ENCODE data around the gene SP2. TPM values are rescaled to one million over a fixed set of nuclear protein-coding genes. Genes with fewer than 3 reads are reported as not detected.

Gene SP2
- total RNA-seq, 1 experiment from 2014 or later = 3.9 TPM

DNA sequence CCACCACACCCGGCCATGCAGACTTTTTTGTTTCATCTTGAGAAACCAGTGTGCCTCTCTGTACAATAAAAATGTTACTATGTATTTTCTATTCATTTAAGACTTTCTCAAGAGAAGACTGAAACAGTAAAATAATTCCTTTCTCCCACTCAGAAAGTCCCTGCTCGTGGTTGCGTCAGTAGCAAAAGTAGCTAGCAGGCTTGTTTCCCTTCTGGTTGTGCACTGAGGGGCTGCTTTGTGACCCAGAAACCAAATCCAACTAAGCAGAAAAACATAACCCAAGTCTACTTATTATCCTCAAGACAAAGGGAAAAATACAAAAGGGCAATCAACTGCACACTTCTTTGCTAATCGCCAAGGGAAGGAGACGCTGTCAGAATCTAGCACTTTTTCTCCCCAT lies 41.9 kb downstream of the SP2 start:
- H3K36me3 ChIP-seq (ENCODE audit: low read depth, low read length) = no peaks in the 10 kb centered on the region
- no peak overlapping the region for H3K27ac ChIP-seq (ENCODE audit: low read length)
- ChIA-PET POLR2A (ENCODE audit: unreplicated experiment) (no interaction called here), CTCF (no interaction called here)
- BruUV-seq (replicated peaks) = no TSS peak
- no peak for ATAC-seq
- no peak overlapping the region for H3K4me3 ChIP-seq (ENCODE audit: low read length)
- H4K20me1 ChIP-seq (ENCODE audit: low read length) = no peaks in the 10 kb centered on the region
- H3K9me3 ChIP-seq (ENCODE audit: low read length) = no peaks in the 10 kb centered on the region
- TF ChIP-seq EZH2phosphoT487 (IDR thresholded peaks at IDR 0.05; ENCODE audit: borderline replicate concordance, low read length) (no peak), EZH2 (IDR thresholded peaks at IDR 0.05; ENCODE audit: low read length, unreplicated experiment) (no peak)
- TF ChIP-seq, protein P1, sequence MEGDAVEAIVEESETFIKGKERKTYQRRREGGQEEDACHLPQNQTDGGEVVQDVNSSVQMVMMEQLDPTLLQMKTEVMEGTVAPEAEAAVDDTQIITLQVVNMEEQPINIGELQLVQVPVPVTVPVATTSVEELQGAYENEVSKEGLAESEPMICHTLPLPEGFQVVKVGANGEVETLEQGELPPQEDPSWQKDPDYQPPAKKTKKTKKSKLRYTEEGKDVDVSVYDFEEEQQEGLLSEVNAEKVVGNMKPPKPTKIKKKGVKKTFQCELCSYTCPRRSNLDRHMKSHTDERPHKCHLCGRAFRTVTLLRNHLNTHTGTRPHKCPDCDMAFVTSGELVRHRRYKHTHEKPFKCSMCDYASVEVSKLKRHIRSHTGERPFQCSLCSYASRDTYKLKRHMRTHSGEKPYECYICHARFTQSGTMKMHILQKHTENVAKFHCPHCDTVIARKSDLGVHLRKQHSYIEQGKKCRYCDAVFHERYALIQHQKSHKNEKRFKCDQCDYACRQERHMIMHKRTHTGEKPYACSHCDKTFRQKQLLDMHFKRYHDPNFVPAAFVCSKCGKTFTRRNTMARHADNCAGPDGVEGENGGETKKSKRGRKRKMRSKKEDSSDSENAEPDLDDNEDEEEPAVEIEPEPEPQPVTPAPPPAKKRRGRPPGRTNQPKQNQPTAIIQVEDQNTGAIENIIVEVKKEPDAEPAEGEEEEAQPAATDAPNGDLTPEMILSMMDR (conservative IDR thresholded peaks at IDR 0.05; ENCODE audit: low read depth, low read length) = no peak
- intact Hi-C loops (cut with micrococcal nuclease) = no loop called here
- H3K79me2 ChIP-seq (ENCODE audit: low read length) = peaks cover 15% of the 10 kb centered on the region
- H3K4me1 ChIP-seq (ENCODE audit: insufficient read depth, low read length) = peaks cover 40% of the 10 kb centered on the region
- H3K9ac ChIP-seq (ENCODE audit: low read length) = no peak overlapping the region
- no peaks in the 10 kb centered on the region for H3F3A ChIP-seq (ENCODE audit: low read length, unreplicated experiment)
- no peaks in the 10 kb centered on the region for H3K27me3 ChIP-seq (ENCODE audit: low read length)
- no peak for DNase-seq
- no peak overlapping the region for H3K4me2 ChIP-seq (ENCODE audit: low read length)
- no peak overlapping the region for H2AFZ ChIP-seq (ENCODE audit: low read length)
- no peaks in the 10 kb centered on the region for H3K9me2 ChIP-seq (replicated peaks; ENCODE audit: low read length)

DNA sequence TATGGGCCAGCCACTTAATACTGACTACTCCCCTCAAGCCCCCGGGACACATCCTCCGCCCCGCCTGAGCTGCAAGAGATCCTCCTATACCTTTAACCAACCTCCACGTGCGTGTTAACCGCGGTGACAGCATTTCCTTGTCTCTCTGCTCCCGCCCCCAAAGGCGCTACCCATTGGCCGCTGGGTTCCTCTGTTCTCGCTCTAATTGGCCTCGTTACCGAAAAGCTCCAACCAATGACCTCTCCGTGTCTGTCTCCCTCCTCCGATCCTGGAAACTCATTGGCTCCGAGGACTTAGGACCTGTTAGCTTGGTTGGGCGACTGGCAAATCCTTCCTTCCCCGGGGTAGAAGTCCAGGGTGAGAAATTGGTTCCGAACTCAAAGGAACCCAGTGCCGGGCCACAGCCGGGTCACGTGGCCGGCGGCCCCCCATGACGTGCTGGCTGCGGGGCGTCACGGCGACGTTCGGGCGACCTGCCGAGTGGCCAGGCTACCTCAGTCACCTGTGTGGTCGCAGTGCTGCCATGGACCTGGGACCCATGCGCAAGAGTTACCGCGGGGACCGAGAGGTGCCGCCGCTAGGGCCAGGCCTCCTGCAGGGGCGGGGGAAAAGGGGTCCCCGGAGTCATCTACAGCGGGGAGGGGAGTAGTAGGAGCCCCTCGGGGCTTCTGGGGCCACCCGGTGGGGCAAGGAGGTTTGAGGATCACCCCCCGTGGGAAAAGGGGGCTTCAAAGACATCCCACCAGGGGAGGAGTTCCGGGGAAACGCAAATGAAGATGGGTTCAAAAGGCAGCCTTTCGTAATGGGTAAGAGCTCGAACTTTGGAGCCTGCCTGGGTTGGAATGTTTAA lies 45.4 kb downstream of the SP2 start, which contains the start of gene PNPO:
Gene PNPO, plus strand, starts transcription at position 326 of the 850 bp plus-strand sequence. Its CDS starts 105 bp downstream, at position 431.
- H3F3A ChIP-seq (ENCODE audit: low read length, unreplicated experiment) = no peaks in the 10 kb centered on the region
- peak within 1 kb of the TSS; percentile 91 for H3K4me2 ChIP-seq (ENCODE audit: low read length)
- H4K20me1 ChIP-seq (ENCODE audit: low read length) = no peaks in the 10 kb centered on the region
- intact Hi-C loops (cut with micrococcal nuclease) = loop anchor here (2.0 kb wide), 2 partner anchors 29 to 45 kb away; partner anchors contain the start of genes CDK5RAP3 and SP2
- H3K79me2 ChIP-seq (ENCODE audit: low read length) = peaks cover 26% of the 10 kb centered on the region
- DNase-seq (peak; percentile 100), ATAC-seq (peak; percentile 98)
- H3K9me3 ChIP-seq (ENCODE audit: low read length) = no peaks in the 10 kb centered on the region
- no peaks in the 10 kb centered on the region for H3K9me2 ChIP-seq (replicated peaks; ENCODE audit: low read length)
- no peak for TF ChIP-seq EZH2 (IDR thresholded peaks at IDR 0.05; ENCODE audit: low read length, unreplicated experiment)
- TF ChIP-seq, protein P1 (conservative IDR thresholded peaks at IDR 0.05; ENCODE audit: low read depth, low read length) = no peak; the same call in 1 of the 2 replicates
- H3K4me1 ChIP-seq (ENCODE audit: insufficient read depth, low read length) = peaks cover 24% of the 10 kb centered on the region
- CTCF ChIA-PET = interaction anchor here (0.6 to 3.4 kb wide), 7 partner anchors 8 to 101 kb away, joined by 3 to 19 read pairs (median 3); partner anchors contain the start of genes CDK5RAP3, SCRN2 and SP6
- peak within 1 kb of the TSS; percentile 86 for H3K9ac ChIP-seq (ENCODE audit: low read length)
- H3K27me3 ChIP-seq (ENCODE audit: low read length) = no peaks in the 10 kb centered on the region
- H2AFZ ChIP-seq (ENCODE audit: low read length) = peak within 1 kb of the TSS; percentile 80
- BruUV-seq (replicated peaks) = TSS peak; percentile 57
- POLR2A ChIA-PET (ENCODE audit: unreplicated experiment) = interaction anchor here (0.6 to 1.0 kb wide), 8 partner anchors 27 to 1750 kb away, joined by 3 to 20 read pairs (median 6); partner anchors contain the start of genes CDK5RAP3 and SP2
- peak within 1 kb of the TSS; percentile 24; the same call in 1 of the 2 replicates for H3K27ac ChIP-seq (ENCODE audit: low read length)
- H3K4me3 ChIP-seq (ENCODE audit: low read length) = peak within 1 kb of the TSS; percentile 77
- H3K36me3 ChIP-seq (ENCODE audit: low read depth, low read length) = peaks cover 7% of the 10 kb centered on the region
